WI38 (cell line): ENCODE measurements around the gene TEX264.

Source experiments
- H3K4me3 ChIP-seq: 2 replicates; pipeline ENCODE4 v1.5.1; 2011; ENCODE audit warnings: low read depth, mild to moderate bottlenecking, control low read depth, low read length
- TF ChIP-seq, protein P1 (sequence below): IDR thresholded peaks from 2 replicates; pipeline ENCODE4 v1.5.1; 2012; ENCODE audit warnings: low read depth, mild to moderate bottlenecking, control low read depth, low read length

The TEX264 gene

DNA sequence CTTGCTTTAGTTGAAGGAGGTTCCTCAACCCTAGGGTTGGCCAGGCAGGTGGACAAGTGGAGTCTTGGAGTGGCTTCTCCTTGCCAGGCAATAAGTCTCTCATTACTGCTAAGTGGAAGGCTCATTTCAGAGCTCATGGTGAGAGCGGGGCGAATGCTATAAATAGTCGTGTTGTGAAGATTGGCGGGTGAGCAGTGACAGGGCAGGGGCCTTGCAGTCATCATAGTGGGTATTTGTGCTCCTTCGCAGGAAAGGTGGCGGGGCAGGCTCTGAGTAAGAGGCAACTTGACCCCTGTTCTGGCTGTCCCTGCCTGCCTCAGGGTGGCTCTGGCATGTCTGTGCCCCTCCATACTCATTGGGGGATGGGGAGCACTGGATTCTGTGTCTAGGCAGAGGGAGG is 27.2 kb downstream of the TEX264 start:
- TF ChIP-seq, protein P1, sequence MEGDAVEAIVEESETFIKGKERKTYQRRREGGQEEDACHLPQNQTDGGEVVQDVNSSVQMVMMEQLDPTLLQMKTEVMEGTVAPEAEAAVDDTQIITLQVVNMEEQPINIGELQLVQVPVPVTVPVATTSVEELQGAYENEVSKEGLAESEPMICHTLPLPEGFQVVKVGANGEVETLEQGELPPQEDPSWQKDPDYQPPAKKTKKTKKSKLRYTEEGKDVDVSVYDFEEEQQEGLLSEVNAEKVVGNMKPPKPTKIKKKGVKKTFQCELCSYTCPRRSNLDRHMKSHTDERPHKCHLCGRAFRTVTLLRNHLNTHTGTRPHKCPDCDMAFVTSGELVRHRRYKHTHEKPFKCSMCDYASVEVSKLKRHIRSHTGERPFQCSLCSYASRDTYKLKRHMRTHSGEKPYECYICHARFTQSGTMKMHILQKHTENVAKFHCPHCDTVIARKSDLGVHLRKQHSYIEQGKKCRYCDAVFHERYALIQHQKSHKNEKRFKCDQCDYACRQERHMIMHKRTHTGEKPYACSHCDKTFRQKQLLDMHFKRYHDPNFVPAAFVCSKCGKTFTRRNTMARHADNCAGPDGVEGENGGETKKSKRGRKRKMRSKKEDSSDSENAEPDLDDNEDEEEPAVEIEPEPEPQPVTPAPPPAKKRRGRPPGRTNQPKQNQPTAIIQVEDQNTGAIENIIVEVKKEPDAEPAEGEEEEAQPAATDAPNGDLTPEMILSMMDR = no peak

DNA sequence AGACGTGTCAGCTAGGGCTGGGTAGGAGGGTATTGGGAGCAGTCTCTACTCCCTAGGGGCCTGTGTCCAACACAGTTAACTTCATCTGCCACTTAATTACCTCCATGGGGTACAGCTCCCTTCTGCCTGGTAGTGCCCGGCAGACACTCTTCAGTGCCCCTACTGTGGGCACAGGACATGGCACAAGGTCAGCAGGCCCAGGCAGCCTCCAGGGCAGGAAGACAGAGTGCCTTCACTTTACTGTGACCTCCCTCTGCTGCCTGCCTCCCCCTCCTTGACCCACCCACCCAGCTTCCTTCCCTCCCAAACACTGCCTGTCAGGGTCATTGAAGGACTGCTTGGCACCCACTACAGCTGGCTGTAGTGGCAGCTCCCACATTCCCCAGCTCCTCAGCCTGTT is 29.4 kb downstream of the TEX264 start:
- TF ChIP-seq, protein P1 = no peak
- H3K4me3 ChIP-seq = no peak overlapping the region

More for the DNA sequence above, 27.2 kb downstream of the TEX264 start:
- H3K4me3 ChIP-seq = no peak overlapping the region

DNA sequence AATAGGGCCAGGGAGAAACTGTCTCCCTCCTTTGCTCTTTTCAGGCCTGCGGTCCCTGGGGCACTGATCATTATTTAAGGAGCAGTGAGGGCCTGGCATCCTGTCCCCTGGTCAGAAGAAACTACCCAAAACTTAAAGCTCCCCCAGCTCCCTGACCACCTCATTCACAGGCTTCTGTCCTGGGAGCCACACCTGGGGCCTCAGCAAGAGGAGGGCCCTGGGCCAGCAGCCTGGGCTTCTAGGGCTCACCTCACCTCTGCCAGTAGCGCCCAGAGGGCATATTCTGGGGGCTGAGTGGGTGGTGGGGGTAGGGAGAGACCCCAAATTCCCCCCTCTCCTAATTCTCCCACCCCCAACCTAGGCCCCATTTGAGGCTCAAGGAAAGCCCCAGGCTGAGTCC is 31.1 kb downstream of the TEX264 start:
- no peak overlapping the region for H3K4me3 ChIP-seq
- TF ChIP-seq, protein P1 = no peak

DNA sequence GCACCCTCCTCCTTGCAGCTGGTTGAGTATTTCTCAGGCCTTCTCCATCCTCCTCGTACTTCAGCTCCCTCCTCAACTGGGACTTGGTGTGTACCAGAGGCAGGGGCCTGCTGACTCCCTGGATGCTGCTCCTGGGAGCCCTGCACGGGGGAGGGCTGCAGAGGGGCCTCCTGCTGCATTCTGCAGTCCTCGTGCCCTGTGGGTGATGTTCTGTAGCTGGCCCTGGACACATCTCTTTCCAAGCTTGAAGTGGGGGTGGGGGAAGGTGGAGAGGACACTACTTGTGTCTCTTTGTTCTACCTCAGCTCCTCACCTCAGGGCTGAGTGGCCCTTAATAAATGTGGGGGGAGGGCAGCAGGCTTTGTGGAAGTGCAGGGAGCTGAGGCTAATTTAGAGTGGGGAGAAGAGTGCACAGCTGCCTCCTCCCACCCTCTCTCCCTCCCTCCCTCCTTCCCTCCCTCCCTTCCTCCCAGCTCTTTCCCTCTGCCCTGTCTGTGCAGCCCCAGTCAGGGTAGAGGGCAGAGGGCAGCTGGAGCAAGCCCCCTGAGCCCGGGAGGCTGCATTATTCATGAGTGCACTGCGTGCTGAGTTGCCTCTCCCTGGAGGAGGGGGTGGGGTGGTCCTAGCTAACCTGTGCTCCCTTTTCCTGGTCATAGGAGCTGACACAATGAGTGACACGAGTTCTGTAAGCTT is 32.2 kb downstream of the TEX264 start:
- TF ChIP-seq, protein P1 = no peak
- H3K4me3 ChIP-seq = no peak overlapping the region

DNA sequence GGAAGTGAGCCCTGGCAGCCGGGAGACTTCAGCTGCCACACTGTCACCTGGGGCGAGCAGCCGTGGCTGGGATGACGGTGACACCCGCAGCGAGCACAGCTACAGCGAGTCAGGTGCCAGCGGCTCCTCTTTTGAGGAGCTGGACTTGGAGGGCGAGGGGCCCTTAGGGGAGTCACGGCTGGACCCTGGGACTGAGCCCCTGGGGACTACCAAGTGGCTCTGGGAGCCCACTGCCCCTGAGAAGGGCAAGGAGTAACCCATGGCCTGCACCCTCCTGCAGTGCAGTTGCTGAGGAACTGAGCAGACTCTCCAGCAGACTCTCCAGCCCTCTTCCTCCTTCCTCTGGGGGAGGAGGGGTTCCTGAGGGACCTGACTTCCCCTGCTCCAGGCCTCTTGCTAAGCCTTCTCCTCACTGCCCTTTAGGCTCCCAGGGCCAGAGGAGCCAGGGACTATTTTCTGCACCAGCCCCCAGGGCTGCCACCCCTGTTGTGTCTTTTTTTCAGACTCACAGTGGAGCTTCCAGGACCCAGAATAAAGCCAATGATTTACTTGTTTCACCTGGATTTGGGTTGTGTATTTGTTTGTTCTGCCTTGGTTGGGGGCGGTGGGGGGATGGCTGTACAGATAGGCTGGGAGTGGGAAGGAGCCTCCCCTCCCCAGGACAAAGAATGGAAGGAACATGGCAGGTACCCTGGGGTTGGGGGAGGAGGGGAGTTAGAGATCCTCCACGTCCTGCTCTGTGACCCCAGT is 32.9 kb downstream of the TEX264 start:
- no peak overlapping the region for H3K4me3 ChIP-seq
- TF ChIP-seq, protein P1 = no peak

DNA sequence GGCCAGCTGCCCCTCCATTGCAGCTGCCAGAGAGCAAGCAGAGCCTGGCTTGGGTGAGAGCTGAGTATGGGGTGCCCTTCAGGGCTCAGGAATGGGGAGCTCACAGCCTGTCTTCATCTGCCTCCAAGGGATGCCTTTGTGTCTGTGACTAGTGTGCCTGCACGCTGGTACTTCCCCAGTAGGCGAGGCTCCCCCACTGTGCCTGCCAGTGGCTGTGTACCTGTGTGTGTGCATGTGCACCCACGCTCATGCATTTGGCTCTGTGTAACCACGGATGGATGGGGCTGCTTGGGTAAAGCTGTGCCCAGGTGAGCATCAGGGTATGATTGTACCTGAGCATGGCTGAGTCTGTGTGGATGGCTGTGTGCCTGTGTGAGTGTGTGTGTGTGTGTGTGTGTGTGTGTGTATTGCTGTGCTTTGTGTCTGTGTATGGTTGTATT is 33.5 kb downstream of the TEX264 start:
- H3K4me3 ChIP-seq = no peak overlapping the region
- TF ChIP-seq, protein P1 = no peak
